HepG2 (cell line): Measurements from ENCODE around the gene PHF23. TPM values are rescaled to one million over a fixed set of nuclear protein-coding genes. Genes with fewer than 3 reads are reported as not detected.

Source experiments
- ATAC-seq: fragments of 200-7000 bp; cut with Tn5 transposase; 3 replicates; pipeline ENCODE4 v1.9.1; 2020; ENCODE audit warnings: mild to moderate bottlenecking, moderate library complexity
- BruUV-seq: library from RNA; stranded (reverse); fragments of 400-500 nt; replicated peaks from 2 replicates; lab custom pipeline; 2021; lab: Mats Ljungman, UMichigan
- CTCF ChIA-PET: fragments of 300-600 bp; formaldehyde crosslinking; extraction: SDS; loops from one replicate; lab custom pipeline; 2021; ENCODE audit warnings: low total read pairs, inconsistent platforms, low intra/inter-chr PET ratio; lab: Yijun Ruan, JAX
- POLR2A ChIA-PET: fragments of 350-600 bp; sonication (Branson Sonifier 250); formaldehyde crosslinking; loops from one replicate; lab custom pipeline; 2020; ENCODE audit warnings: antibody characterized with exemption, inconsistent platforms; lab: Yijun Ruan, JAX
- DNase-seq: peaks from one replicate; pipeline ENCODE4 v3.0.0-alpha.2; 2015; ENCODE audit warnings: low spot score
- FAIRE-seq: peaks from 3 replicates; lab custom pipeline; 2011; peaks lifted over from hg19 to GRCh38; lab: Jason Lieb, UNC
- H2AFZ ChIP-seq: one replicate; pipeline ENCODE4 v1.6.1; 2011; ENCODE audit warnings: low read length, inconsistent platforms
- H3K27ac ChIP-seq: fragments of 300-600 bp; 3 replicates; pipeline ENCODE4 v1.8.0; 2011; ENCODE audit warnings: mixed run types, mild to moderate bottlenecking, mixed read lengths, low read length, inconsistent platforms; ENCODE audit not compliant: insufficient read depth; ENCODE audit errors: extremely low read length
- H3K27me3 ChIP-seq, 2 experiments: fragments of 200-600 bp in 1 of 2; 2 replicates in 1 of 2; 3 replicates in 1 of 2; pipeline versions ENCODE4 v1.6.0 to v1.8.0; 2011; ENCODE audit warnings: low read length in 2 of 2, mild to moderate bottlenecking in 2 of 2, moderate library complexity in 2 of 2, inconsistent platforms in 1 of 2; ENCODE audit not compliant: insufficient read depth in 2 of 2, control insufficient read depth in 1 of 2
- H3K36me3 ChIP-seq, 2 experiments: fragments of 200-600 bp in 1 of 2; replicated peaks in 1 of 2; 2 replicates in 1 of 2; 3 replicates in 1 of 2; pipeline versions ENCODE4 v1.5.1 to v1.8.0; 2011; ENCODE audit warnings: low read length in 2 of 2, inconsistent platforms in 1 of 2; ENCODE audit not compliant: insufficient read depth in 2 of 2, control insufficient read depth in 1 of 2
- H3K4me1 ChIP-seq: 2 replicates; pipeline ENCODE4 v1.5.1; 2012; ENCODE audit warnings: low read length, inconsistent platforms; ENCODE audit not compliant: insufficient read depth
- H3K4me2 ChIP-seq: 2 replicates; pipeline ENCODE4 v1.6.0; 2011; ENCODE audit warnings: low read depth, low read length, inconsistent platforms
- H3K4me3 ChIP-seq, 3 experiments: fragments of 200-600 bp in 1 of 3; sonication (generic), shearing (Covaris generic) in 1 of 3; replicated peaks in 1 of 3; 2 replicates each; pipeline ENCODE4 v1.5.1; 2011 to 2016; ENCODE audit warnings: low read length in 3 of 3, inconsistent platforms in 2 of 3, low read depth in 2 of 3, mild to moderate bottlenecking in 2 of 3, control low read depth in 1 of 3, mixed read lengths in 1 of 3; ENCODE audit not compliant: insufficient read depth in 1 of 3
- H3K79me2 ChIP-seq: one replicate; pipeline ENCODE4 v1.6.1; 2011; ENCODE audit warnings: low read length, inconsistent platforms; ENCODE audit not compliant: insufficient read depth
- H3K9ac ChIP-seq: 2 replicates; pipeline ENCODE4 v1.6.0; 2011; ENCODE audit warnings: mild to moderate bottlenecking, low read depth, low read length, inconsistent platforms; ENCODE audit not compliant: insufficient read depth
- H3K9me3 ChIP-seq: 2 replicates; pipeline ENCODE4 v1.5.1; 2012; ENCODE audit warnings: mild to moderate bottlenecking, low read length
- H4K20me1 ChIP-seq: 2 replicates; pipeline ENCODE4 v1.6.0; 2011; ENCODE audit warnings: inconsistent platforms, mild to moderate bottlenecking, low read length, moderate library complexity; ENCODE audit not compliant: insufficient read depth
- CREB1 ChIP-seq, 2 experiments: fragments of 450-650 bp in 1 of 2; IDR thresholded peaks; 2 replicates each; pipeline ENCODE4 v1.6.1; 2016 to 2017; ENCODE audit warnings: control low read depth in 1 of 2, mild to moderate bottlenecking in 1 of 2, missing compliant biosample characterization in 1 of 2, missing genetic modification characterization in 1 of 2
- ELF1 ChIP-seq: sonication (generic); formaldehyde crosslinking; IDR thresholded peaks from 2 replicates; pipeline ENCODE4 v1.4.0; 2020; ENCODE audit warnings: missing genetic modification reagents
- KLF6 ChIP-seq: IDR thresholded peaks from 2 replicates; pipeline ENCODE4 v1.8.0; 2016; ENCODE audit warnings: missing biosample characterization, missing genetic modification reagents
- PHF21A ChIP-seq: sonication (generic); formaldehyde crosslinking; IDR thresholded peaks from 2 replicates; pipeline ENCODE4 v1.5.0; 2020; ENCODE audit warnings: mild to moderate bottlenecking, missing genetic modification reagents
- RBFOX2 ChIP-seq: fragments of 200-400 bp; formaldehyde crosslinking; IDR thresholded peaks from 2 replicates; pipeline ENCODE4 v1.6.1; 2017; ENCODE audit warnings: low read depth, mild to moderate bottlenecking, low read length
- SOX6 ChIP-seq, 2 experiments: fragments of 450-650 bp in 1 of 2; sonication (generic) in 1 of 2; formaldehyde crosslinking in 1 of 2; IDR thresholded peaks; 2 replicates each; pipeline versions ENCODE4 v1.4.0 to v1.6.1; 2017 to 2020; ENCODE audit warnings: antibody characterized with exemption in 1 of 2, mild to moderate bottlenecking in 1 of 2, missing genetic modification reagents in 1 of 2
- ZFY ChIP-seq: sonication (generic); formaldehyde crosslinking; IDR thresholded peaks from 2 replicates; pipeline ENCODE4 v1.4.0; 2020; ENCODE audit warnings: missing genetic modification reagents
- ZNF33B ChIP-seq: sonication (generic); formaldehyde crosslinking; IDR thresholded peaks from 2 replicates; pipeline ENCODE4 v1.5.1; 2020; ENCODE audit warnings: mild to moderate bottlenecking, missing genetic modification reagents
- ZNF431 ChIP-seq: sonication (generic); formaldehyde crosslinking; IDR thresholded peaks from 2 replicates; pipeline ENCODE4 v1.9.0; 2022; ENCODE audit warnings: missing genetic modification reagents, low read depth, mild to moderate bottlenecking, borderline replicate concordance
- WGBS: methylation state at CpG from one replicate; pipeline ENCODE4 v1.1.6; 2017; ENCODE audit warnings: low lambda C conversion rate; 5-methylcytosine and 5-hydroxymethylcytosine counted together
- in situ Hi-C: cut with HindIII; loops from 2 replicates; pipeline ENCODE4 v1.10.0; 2017; ENCODE audit warnings: low pct_unique_long_range_greater_than_20kb; ENCODE audit not compliant: extremely low pct_ligation_motif_present
- intact Hi-C: fragments of 100-400 bp; cut with micrococcal nuclease; formaldehyde crosslinking; loops from one replicate; pipeline ENCODE4 v1.10.0; 2022; ENCODE audit not compliant: unreplicated experiment
- polyA plus RNA-seq, 8 experiments: library from polyadenylated mRNA; depleted of rRNA in 3 of 8; stranded (reverse) in 7 of 8; unstranded in 1 of 8; fragments of >200 nt; fragmentation: Illumina TruSeq in 4 of 8; extraction: Trizol in 4 of 8; gene quantifications; 2 replicates each; pipeline versions ENCODE4 v1.2.1 to v1.2.3, GENCODE V29; 2011 to 2016; ENCODE audit warnings: low read depth in 4 of 8, missing spikeins in 1 of 8, mixed read lengths in 1 of 8; ENCODE audit not compliant: insufficient read depth in 1 of 8
- total RNA-seq, 5 experiments: library from RNA; depleted of rRNA; stranded (reverse); fragments of >200 nt; fragmentation: Illumina TruSeq; extraction: Trizol; gene quantifications; 2 replicates each; pipeline ENCODE4 v1.2.3, GENCODE V29; 2016; ENCODE audit warnings: low read depth in 1 of 5
- TF ChIP-seq, protein P1 (sequence below): sonication (generic); formaldehyde crosslinking; IDR thresholded peaks from 2 replicates; pipeline ENCODE4 v1.4.0; 2020; ENCODE audit warnings: missing genetic modification reagents, borderline replicate concordance
- TF ChIP-seq, protein P2 (sequence below): sonication (generic); formaldehyde crosslinking; IDR thresholded peaks from 2 replicates; pipeline ENCODE4 v1.5.1; 2020; ENCODE audit warnings: mild to moderate bottlenecking, missing genetic modification reagents, borderline replicate concordance
- TF ChIP-seq, protein P3 (sequence below): sonication (generic); formaldehyde crosslinking; IDR thresholded peaks from 2 replicates; pipeline ENCODE4 v1.4.0; 2020; ENCODE audit warnings: missing genetic modification reagents, borderline replicate concordance

PHF23 gene
- total and polyA plus RNA-seq, 2 of the 13 experiments (the other 11 are each of a cell fraction or from before 2014, with no cell fraction given), result 27.6 to 33.2 TPM

GRCh38 chr17:7242717-7243452 lies 3.6 kb upstream of the PHF23 start (continued):
- TF ChIP-seq KLF6 (0 out of 2 replicates have a peak, but pooled peaks have one; percentile 28), ZNF431 (0 out of 2 replicates have a peak, but pooled peaks have one; percentile 51)
- TF ChIP-seq, protein P1, sequence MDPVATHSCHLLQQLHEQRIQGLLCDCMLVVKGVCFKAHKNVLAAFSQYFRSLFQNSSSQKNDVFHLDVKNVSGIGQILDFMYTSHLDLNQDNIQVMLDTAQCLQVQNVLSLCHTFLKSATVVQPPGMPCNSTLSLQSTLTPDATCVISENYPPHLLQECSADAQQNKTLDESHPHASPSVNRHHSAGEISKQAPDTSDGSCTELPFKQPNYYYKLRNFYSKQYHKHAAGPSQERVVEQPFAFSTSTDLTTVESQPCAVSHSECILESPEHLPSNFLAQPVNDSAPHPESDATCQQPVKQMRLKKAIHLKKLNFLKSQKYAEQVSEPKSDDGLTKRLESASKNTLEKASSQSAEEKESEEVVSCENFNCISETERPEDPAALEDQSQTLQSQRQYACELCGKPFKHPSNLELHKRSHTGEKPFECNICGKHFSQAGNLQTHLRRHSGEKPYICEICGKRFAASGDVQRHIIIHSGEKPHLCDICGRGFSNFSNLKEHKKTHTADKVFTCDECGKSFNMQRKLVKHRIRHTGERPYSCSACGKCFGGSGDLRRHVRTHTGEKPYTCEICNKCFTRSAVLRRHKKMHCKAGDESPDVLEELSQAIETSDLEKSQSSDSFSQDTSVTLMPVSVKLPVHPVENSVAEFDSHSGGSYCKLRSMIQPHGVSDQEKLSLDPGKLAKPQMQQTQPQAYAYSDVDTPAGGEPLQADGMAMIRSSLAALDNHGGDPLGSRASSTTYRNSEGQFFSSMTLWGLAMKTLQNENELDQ, result no peak

DNA sequence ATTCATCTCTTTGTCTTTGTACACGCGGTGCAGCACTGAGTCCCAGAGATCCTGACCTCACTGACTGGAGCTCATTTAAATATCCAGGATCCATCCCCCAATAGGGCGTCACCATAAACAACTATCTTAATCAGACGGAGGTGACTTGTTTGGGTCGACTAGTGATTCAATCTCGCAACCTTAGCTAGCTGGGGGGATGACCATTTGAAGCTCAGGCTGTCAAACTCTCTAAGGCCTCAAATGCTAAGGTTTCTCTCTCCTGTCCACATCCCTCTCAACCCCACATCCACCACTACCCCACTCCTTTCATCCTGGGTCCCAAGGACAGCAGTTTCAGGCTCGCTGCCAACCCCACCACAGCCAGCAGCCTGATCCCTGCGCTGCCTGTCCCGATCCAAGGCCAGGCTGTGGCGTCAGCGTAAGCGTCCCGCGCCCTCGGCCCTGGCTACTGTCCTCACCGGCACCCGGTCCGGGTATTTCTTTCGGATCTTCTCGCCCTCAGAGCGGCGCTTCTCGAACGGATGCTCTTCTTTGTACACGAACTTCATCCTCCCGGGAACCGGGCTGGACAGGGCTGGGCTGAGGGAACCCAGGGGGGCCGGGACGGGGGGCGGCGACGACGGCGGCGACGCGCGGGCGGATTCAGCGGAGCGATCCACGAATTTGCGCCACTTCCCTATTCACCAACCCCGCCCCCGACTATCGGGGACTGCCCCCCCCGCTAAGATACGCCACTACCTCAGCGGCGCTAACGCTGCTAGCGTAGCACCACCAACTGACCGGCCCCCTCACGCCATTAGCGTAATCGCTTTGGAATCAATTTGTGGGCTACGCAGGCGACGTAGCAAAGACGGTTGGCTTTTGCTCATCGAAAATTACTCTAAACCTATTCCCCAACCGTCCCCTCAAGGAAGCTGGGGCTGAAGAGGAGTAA lies 2.8 kb upstream of the PHF23 start, which contains the start of gene GABARAP:
TSS of gene GABARAP (minus strand) at position 667 of the 934 bp plus-strand sequence. CDS start at position 548, 119 bp downstream.
- WGBS, result 1% methylated on average over 44 of the region's 62 CpGs
- Histone ChIP-seq H3K9ac (peak within 1 kb of the TSS; percentile 92), H4K20me1 (no peaks in the 10 kb centered on the region), H3K27ac (peak within 1 kb of the TSS; percentile 86), H3K27me3 (no peaks in the 10 kb centered on the region; a peak in 1 of 5 replicates), H3K9me3 (no peaks in the 10 kb centered on the region), H2AFZ (peak within 1 kb of the TSS; percentile 73), H3K4me3 (peak within 1 kb of the TSS; percentile 61 to 85 (median 68)), H3K36me3 (peaks cover 5 to 27% of the 10 kb centered on the region in 2 experiments; a peak in 4 of 5 replicates), H3K4me2 (peak within 1 kb of the TSS; percentile 97), H3K79me2 (peaks cover 40% of the 10 kb centered on the region), H3K4me1 (peaks cover 28% of the 10 kb centered on the region)
- ATAC-seq (peak; percentile 50), DNase-seq (peak; percentile 82), FAIRE-seq (peak; percentile 84)
- in situ Hi-C loops, result no loop called here
- TSS peak; percentile 77 for BruUV-seq
- ChIA-PET CTCF (interaction anchor here (1.6 kb wide), 1 partner anchor 54 kb away, joined by 11 read pairs; no protein-coding TSS in a partner anchor), POLR2A (interaction anchor here (0.7 to 4.3 kb wide), 20 partner anchors 8 to 206 kb away, joined by 3 to 35 read pairs (median 5); partner anchors contain the start of genes ACADVL, ASGR1, ASGR2 and CTDNEP1)
- intact Hi-C loops, result loop anchor here (5.0 kb wide), 1 partner anchor 40 kb away; the partner anchor contains the start of gene SLC2A4
- TF ChIP-seq ZNF33B (0 out of 2 replicates have a peak, but pooled peaks have one; percentile 29), PHF21A (CRISPR knock-in tag) (peak; percentile 58; the same call in 1 of the 2 replicates), CREB1 (IDR thresholded peaks at IDR 0.05) (no peak), CREB1 (CRISPR knock-in tag; IDR thresholded peaks at IDR 0.05) (peak; percentile 39; the same call in 1 of the 2 replicates), ZFY (CRISPR knock-in tag) (peak; percentile 56; the same call in 1 of the 2 replicates), RBFOX2 (peak; percentile 72), ELF1 (CRISPR knock-in tag) (peak; percentile 72), SOX6 (IDR thresholded peaks at IDR 0.05) (no peak), SOX6 (CRISPR knock-in tag; IDR thresholded peaks at IDR 0.05) (0 out of 2 replicates have a peak, but pooled peaks have one; percentile 39)
- TF ChIP-seq, protein P2, sequence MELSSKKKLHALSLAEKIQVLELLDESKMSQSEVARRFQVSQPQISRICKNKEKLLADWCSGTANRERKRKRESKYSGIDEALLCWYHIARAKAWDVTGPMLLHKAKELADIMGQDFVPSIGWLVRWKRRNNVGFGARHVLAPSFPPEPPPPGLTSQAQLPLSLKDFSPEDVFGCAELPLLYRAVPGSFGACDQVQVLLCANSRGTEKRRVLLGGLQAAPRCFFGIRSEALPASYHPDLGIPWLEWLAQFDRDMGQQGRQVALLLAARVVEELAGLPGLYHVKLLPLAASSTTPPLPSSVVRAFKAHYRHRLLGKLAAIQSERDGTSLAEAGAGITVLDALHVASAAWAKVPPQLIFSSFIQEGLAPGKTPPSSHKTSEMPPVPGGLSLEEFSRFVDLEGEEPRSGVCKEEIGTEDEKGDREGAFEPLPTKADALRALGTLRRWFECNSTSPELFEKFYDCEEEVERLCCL (CRISPR knock-in tag), result no peak
- TF ChIP-seq, protein P3, sequence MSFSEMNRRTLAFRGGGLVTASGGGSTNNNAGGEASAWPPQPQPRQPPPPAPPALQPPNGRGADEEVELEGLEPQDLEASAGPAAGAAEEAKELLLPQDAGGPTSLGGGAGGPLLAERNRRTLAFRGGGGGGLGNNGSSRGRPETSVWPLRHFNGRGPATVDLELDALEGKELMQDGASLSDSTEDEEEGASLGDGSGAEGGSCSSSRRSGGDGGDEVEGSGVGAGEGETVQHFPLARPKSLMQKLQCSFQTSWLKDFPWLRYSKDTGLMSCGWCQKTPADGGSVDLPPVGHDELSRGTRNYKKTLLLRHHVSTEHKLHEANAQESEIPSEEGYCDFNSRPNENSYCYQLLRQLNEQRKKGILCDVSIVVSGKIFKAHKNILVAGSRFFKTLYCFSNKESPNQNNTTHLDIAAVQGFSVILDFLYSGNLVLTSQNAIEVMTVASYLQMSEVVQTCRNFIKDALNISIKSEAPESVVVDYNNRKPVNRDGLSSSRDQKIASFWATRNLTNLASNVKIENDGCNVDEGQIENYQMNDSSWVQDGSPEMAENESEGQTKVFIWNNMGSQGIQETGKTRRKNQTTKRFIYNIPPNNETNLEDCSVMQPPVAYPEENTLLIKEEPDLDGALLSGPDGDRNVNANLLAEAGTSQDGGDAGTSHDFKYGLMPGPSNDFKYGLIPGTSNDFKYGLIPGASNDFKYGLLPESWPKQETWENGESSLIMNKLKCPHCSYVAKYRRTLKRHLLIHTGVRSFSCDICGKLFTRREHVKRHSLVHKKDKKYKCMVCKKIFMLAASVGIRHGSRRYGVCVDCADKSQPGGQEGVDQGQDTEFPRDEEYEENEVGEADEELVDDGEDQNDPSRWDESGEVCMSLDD (CRISPR knock-in tag), result no peak
